Caco-2 (cell line): ENCODE results near the gene UBA3. TPM values are rescaled to one million over a fixed set of nuclear protein-coding genes. Genes with fewer than 3 reads are reported as not detected.

Experiments
- BruUV-seq: library from RNA; stranded (reverse); fragments of 400-500 nt; replicated peaks from 2 replicates; lab custom pipeline; 2021; lab: Mats Ljungman, UMichigan
- CTCF ChIA-PET: fragments of 300-600 bp; sonication (Branson Sonifier 250); formaldehyde crosslinking; loops from one replicate; lab custom pipeline; 2022; ENCODE audit warnings: antibody characterized with exemption; lab: Charles Lee
- POLR2A ChIA-PET: fragments of 300-600 bp; sonication (Branson Sonifier 250); formaldehyde crosslinking; loops from one replicate; lab custom pipeline; 2022; ENCODE audit warnings: antibody characterized with exemption; lab: Charles Lee
- DNase-seq, 2 experiments: peaks; one replicate each; pipeline versions ENCODE4 v3.0.0 to v3.0.0-alpha.2; 2020 to 2022
- H3K27me3 ChIP-seq: replicated peaks from 2 replicates; pipeline ENCODE4 v1.6.0; 2011; ENCODE audit warnings: low read length; ENCODE audit not compliant: control insufficient read depth, insufficient read depth
- H3K36me3 ChIP-seq: 2 replicates; pipeline ENCODE4 v1.5.1; 2011; ENCODE audit warnings: low read length; ENCODE audit not compliant: control insufficient read depth, insufficient read depth
- H3K4me1 ChIP-seq: fragments of 250-450 bp; sonication (Bioruptor Pico); 2 replicates; pipeline ENCODE4 v1.5.1; 2020; ENCODE audit warnings: mild to moderate bottlenecking
- H3K4me3 ChIP-seq: 2 replicates; pipeline ENCODE4 v1.5.1; 2011; ENCODE audit warnings: low read depth, mild to moderate bottlenecking, control low read depth, low read length
- H3K9me3 ChIP-seq: fragments of 250-450 bp; sonication (Bioruptor Pico); 2 replicates; pipeline ENCODE4 v1.5.1; 2020; ENCODE audit warnings: mild to moderate bottlenecking, moderate library complexity
- H3K27ac Mint-ChIP-seq: one replicate; pipeline ENCODE4 v1.8.0; 2022; ENCODE audit warnings: mixed read lengths; ENCODE audit not compliant: unreplicated experiment
- H3K27me3 Mint-ChIP-seq: one replicate; pipeline ENCODE4 v1.8.0; 2022; ENCODE audit warnings: mixed read lengths; ENCODE audit not compliant: insufficient read depth, unreplicated experiment
- H3K36me3 Mint-ChIP-seq: one replicate; pipeline ENCODE4 v1.8.0; 2022; ENCODE audit warnings: mild to moderate bottlenecking, mixed read lengths; ENCODE audit not compliant: insufficient read depth, unreplicated experiment
- H3K4me1 Mint-ChIP-seq: one replicate; pipeline ENCODE4 v1.8.0; 2022; ENCODE audit warnings: low read depth, mixed read lengths; ENCODE audit not compliant: unreplicated experiment
- H3K4me3 Mint-ChIP-seq: one replicate; pipeline ENCODE4 v1.8.0; 2022; ENCODE audit warnings: mild to moderate bottlenecking, moderate library complexity, mixed read lengths; ENCODE audit not compliant: unreplicated experiment
- H3K9me3 Mint-ChIP-seq: one replicate; pipeline ENCODE4 v1.8.0; 2022; ENCODE audit warnings: mixed read lengths; ENCODE audit not compliant: unreplicated experiment
- CTCF ChIP-seq, 2 experiments: fragments of 200-600 bp in 1 of 2; IDR thresholded peaks; 1 replicate in 1 of 2; 2 replicates in 1 of 2; pipeline versions ENCODE4 v1.5.1 to v1.8.0; 2011 to 2022; ENCODE audit warnings: antibody characterized with exemption in 1 of 2, control low read depth in 1 of 2, inconsistent platforms in 1 of 2, low read depth in 1 of 2, low read length in 1 of 2, mild to moderate bottlenecking in 1 of 2, moderate library complexity in 1 of 2; ENCODE audit not compliant: insufficient read depth in 1 of 2, severe bottlenecking in 1 of 2, unreplicated experiment in 1 of 2
- intact Hi-C: fragments of 100-400 bp; cut with micrococcal nuclease; formaldehyde crosslinking; loops from one replicate; pipeline ENCODE4 v1.10.0; 2022; ENCODE audit not compliant: unreplicated experiment
- total RNA-seq: library from RNA; stranded (reverse); gene quantifications from 2 replicates; pipeline ENCODE4 v1.2.3, GENCODE V29; 2022

UBA3 gene
- total RNA-seq, 1 experiment from 2014 or later = 49.6 TPM

- intact Hi-C loops = no loop called here
- BruUV-seq = no TSS peak
- no peak for DNase-seq
- Mint-ChIP-seq H3K4me3 (no peak overlapping the region), H3K27ac (no peak overlapping the region), H3K27me3 (no peaks in the 10 kb centered on the region), H3K36me3 (peaks cover 78% of the 10 kb centered on the region), H3K9me3 (no peaks in the 10 kb centered on the region), H3K4me1 (no peaks in the 10 kb centered on the region)
- ChIA-PET POLR2A (interaction anchor here (0.6 to 0.7 kb wide), 2 partner anchors 19 to 20 kb away, joined by 3 to 5 read pairs; partner anchors contain the start of gene TMF1), CTCF (no interaction called here)
- Histone ChIP-seq H3K36me3 (no peaks in the 10 kb centered on the region), H3K9me3 (no peaks in the 10 kb centered on the region), H3K4me3 (no peak overlapping the region), H3K27me3 (no peaks in the 10 kb centered on the region), H3K4me1 (no peaks in the 10 kb centered on the region)
- no peak for TF ChIP-seq CTCF (IDR thresholded peaks at IDR 0.05; ENCODE audit: insufficient read depth in 1 of 2, low read depth in 1 of 2, low read length in 1 of 2, severe bottlenecking in 1 of 2, unreplicated experiment in 1 of 2)
These were observed 48.0 kb downstream of the UBA3 start for GRCh38 chr3:69032142-69032541.

- no TSS peak for BruUV-seq
- peaks cover 76% of the 10 kb centered on the region for H3K36me3 Mint-ChIP-seq
These were observed 48.5 kb downstream of the UBA3 start for GRCh38 chr3:69031635-69032034.

GRCh38 chr3:69020857-69021256 is 59.3 kb downstream of the UBA3 start:
- Histone ChIP-seq H3K36me3 (peaks cover 1% of the 10 kb centered on the region; the same call in 1 of the 2 replicates), H3K4me3 (no peak overlapping the region), H3K9me3 (no peaks in the 10 kb centered on the region), H3K27me3 (no peaks in the 10 kb centered on the region), H3K4me1 (no peaks in the 10 kb centered on the region)
- Mint-ChIP-seq H3K27ac (no peak overlapping the region), H3K4me3 (no peak overlapping the region), H3K4me1 (no peaks in the 10 kb centered on the region), H3K9me3 (no peaks in the 10 kb centered on the region), H3K36me3 (peaks cover 29% of the 10 kb centered on the region), H3K27me3 (no peaks in the 10 kb centered on the region)
- TF ChIP-seq CTCF (IDR thresholded peaks at IDR 0.05; ENCODE audit: insufficient read depth in 1 of 2, low read depth in 1 of 2, low read length in 1 of 2, severe bottlenecking in 1 of 2, unreplicated experiment in 1 of 2) = no peak
- intact Hi-C loops = no loop called here
- no TSS peak for BruUV-seq
- ChIA-PET POLR2A (no interaction called here), CTCF (no interaction called here)
- DNase-seq = no peak

More at GRCh38 chr3:69031635-69032034, 48.5 kb downstream of the UBA3 start:
- no peak overlapping the region for H3K27ac Mint-ChIP-seq
- no peaks in the 10 kb centered on the region for H3K9me3 Mint-ChIP-seq
- no peak for TF ChIP-seq CTCF (IDR thresholded peaks at IDR 0.05; ENCODE audit: insufficient read depth in 1 of 2, low read depth in 1 of 2, low read length in 1 of 2, severe bottlenecking in 1 of 2, unreplicated experiment in 1 of 2)
- H3K4me1 Mint-ChIP-seq = no peaks in the 10 kb centered on the region
- no peaks in the 10 kb centered on the region for H3K27me3 ChIP-seq
- no peaks in the 10 kb centered on the region for H3K9me3 ChIP-seq
- POLR2A ChIA-PET = interaction anchor here (0.6 kb wide), 1 partner anchor 21 kb away, joined by 3 read pairs; the partner anchor contains the start of gene TMF1
- no peak overlapping the region for H3K4me3 ChIP-seq
- H3K27me3 Mint-ChIP-seq = no peaks in the 10 kb centered on the region
- intact Hi-C loops = no loop called here
- CTCF ChIA-PET = no interaction called here
- H3K4me3 Mint-ChIP-seq = no peak overlapping the region
- no peaks in the 10 kb centered on the region for H3K4me1 ChIP-seq
- no peaks in the 10 kb centered on the region for H3K36me3 ChIP-seq
- no peak for DNase-seq
